Cardiac septum (tissue), 1 donor: ENCODE results near the gene NAP1L4. TPM values are rescaled to one million over a fixed set of nuclear protein-coding genes. Genes with fewer than 3 reads are reported as not detected.
A peak's percentile ranks its signal among the peaks of the same experiment; 100 is the strongest.

Experiments used
- DNase-seq: peaks from one replicate; pipeline ENCODE4 v3.0.0-alpha.2; 2020; ENCODE audit warnings: low spot score
- intact Hi-C: fragments of 100-400 bp; cut with DNase I; formaldehyde crosslinking; loops from one replicate; pipeline ENCODE4 v1.14.0; 2022
- total RNA-seq: library from RNA; stranded (reverse); fragmentation: NEBNext Ultra II Directional; extraction: Animal tissue kit (Norgen Biotek cat#: 25700); gene quantifications from one replicate; pipeline ENCODE4 v1.2.1, GENCODE V29; 2021
- donor health status: DM: no; HTN: no; CAD: no.

Gene NAP1L4
- total RNA-seq, 1 donor from 2014 or later, result 189 TPM

- intact Hi-C loops, result no loop called here
- DNase-seq, result no peak
Measured at GRCh38 chr11:3014057-3014938, 22.2 kb upstream of the NAP1L4 start.

GRCh38 chr11:3011891-3012885, 20.1 kb upstream of the NAP1L4 start:
- DNase-seq, result no peak
- intact Hi-C loops, result no loop called here

GRCh38 chr11:3010521-3011275, 18.6 kb upstream of the NAP1L4 start:
- no peak for DNase-seq
- intact Hi-C loops, result no loop called here

- intact Hi-C loops, result no loop called here
- peak; percentile 56 for DNase-seq
Measured at GRCh38 chr11:3010004-3010403, 17.9 kb upstream of the NAP1L4 start.

- intact Hi-C loops, result no loop called here
- peak; percentile 50 for DNase-seq
Measured at GRCh38 chr11:3009481-3009880, 17.4 kb upstream of the NAP1L4 start.

GRCh38 chr11:3008746-3009336, 16.7 kb upstream of the NAP1L4 start:
- intact Hi-C loops, result no loop called here
- peak; percentile 29 for DNase-seq

GRCh38 chr11:3007404-3008010, 15.4 kb upstream of the NAP1L4 start:
- peak; percentile 24 for DNase-seq
- intact Hi-C loops, result no loop called here

- DNase-seq, result peak; percentile 66
- intact Hi-C loops, result no loop called here
Measured at GRCh38 chr11:3006505-3007260, 14.6 kb upstream of the NAP1L4 start.

GRCh38 chr11:3004481-3004880, 12.4 kb upstream of the NAP1L4 start:
- peak; percentile 70 for DNase-seq

GRCh38 chr11:3003396-3004231, 11.5 kb upstream of the NAP1L4 start:
- intact Hi-C loops, result no loop called here
- peak; percentile 69 for DNase-seq

More at GRCh38 chr11:3004481-3004880, 12.4 kb upstream of the NAP1L4 start:
- intact Hi-C loops, result no loop called here

- intact Hi-C loops, result no loop called here
Measured at GRCh38 chr11:3002871-3003270, 10.7 kb upstream of the NAP1L4 start.

GRCh38 chr11:3002351-3002861, 10.3 kb upstream of the NAP1L4 start:
- intact Hi-C loops, result no loop called here
- DNase-seq, result peak; percentile 73

More at GRCh38 chr11:3002871-3003270, 10.7 kb upstream of the NAP1L4 start:
- peak; percentile 39 for DNase-seq

- intact Hi-C loops, result no loop called here
- DNase-seq, result peak; percentile 86
Measured at GRCh38 chr11:3001496-3001895, 9.4 kb upstream of the NAP1L4 start.

- intact Hi-C loops, result no loop called here
- peak; percentile 86 for DNase-seq
Measured at GRCh38 chr11:3000032-3000961, 8.2 kb upstream of the NAP1L4 start.

GRCh38 chr11:2999464-2999998, 7.4 kb upstream of the NAP1L4 start:
- intact Hi-C loops, result no loop called here
- peak; percentile 24 for DNase-seq
